Neural crest cell (in vitro differentiated cells): ENCODE results near the gene IFIH1. TPM values are rescaled to one million over a fixed set of nuclear protein-coding genes. Genes with fewer than 3 reads are reported as not detected.
A peak's percentile ranks its signal among the peaks of the same experiment; 100 is the strongest.

ENCODE experiments used
- DNase-seq: peaks from one replicate; pipeline ENCODE4 v3.0.0; 2021; ENCODE audit warnings: low read depth, mixed read lengths, low spot score
- H3K27ac Mint-ChIP-seq: one replicate; pipeline ENCODE4 v1.8.0; 2021; ENCODE audit warnings: mild to moderate bottlenecking, mixed read lengths; ENCODE audit not compliant: unreplicated experiment
- H3K27me3 Mint-ChIP-seq: 2 replicates; pipeline ENCODE4 v1.8.0; 2021; ENCODE audit warnings: low read depth, mild to moderate bottlenecking, mixed read lengths
- H3K36me3 Mint-ChIP-seq: 2 replicates; pipeline ENCODE4 v1.8.0; 2021; ENCODE audit warnings: low read depth, mild to moderate bottlenecking, mixed read lengths
- H3K4me1 Mint-ChIP-seq: 2 replicates; pipeline ENCODE4 v1.8.0; 2021; ENCODE audit warnings: mixed read lengths
- H3K4me3 Mint-ChIP-seq: one replicate; pipeline ENCODE4 v1.8.0; 2021; ENCODE audit warnings: mild to moderate bottlenecking, mixed read lengths
- H3K9me3 Mint-ChIP-seq: 2 replicates; pipeline ENCODE4 v1.8.0; 2021; ENCODE audit warnings: mixed read lengths
- total RNA-seq: library from RNA; stranded (reverse); gene quantifications from 2 replicates; pipeline ENCODE4 v1.2.1, GENCODE V29; 2021
- TF ChIP-seq, protein P1 (sequence below): fragments of 200-600 bp; sonication (generic); conservative IDR thresholded peaks from 2 replicates; pipeline ENCODE4 v1.5.0; 2021; ENCODE audit warnings: antibody characterized with exemption, mild to moderate bottlenecking

Gene IFIH1
- total RNA-seq, 1 donor from 2014 or later: 0.23 TPM

- no peak for DNase-seq
- no peaks in the 10 kb centered on the region for H3K4me1 Mint-ChIP-seq
- H3K27ac Mint-ChIP-seq: no peak overlapping the region
- no peaks in the 10 kb centered on the region for H3K27me3 Mint-ChIP-seq
- peaks cover 3% of the 10 kb centered on the region for H3K9me3 Mint-ChIP-seq
- no peak overlapping the region for H3K4me3 Mint-ChIP-seq
- no peaks in the 10 kb centered on the region for H3K36me3 Mint-ChIP-seq
- TF ChIP-seq, protein P1, sequence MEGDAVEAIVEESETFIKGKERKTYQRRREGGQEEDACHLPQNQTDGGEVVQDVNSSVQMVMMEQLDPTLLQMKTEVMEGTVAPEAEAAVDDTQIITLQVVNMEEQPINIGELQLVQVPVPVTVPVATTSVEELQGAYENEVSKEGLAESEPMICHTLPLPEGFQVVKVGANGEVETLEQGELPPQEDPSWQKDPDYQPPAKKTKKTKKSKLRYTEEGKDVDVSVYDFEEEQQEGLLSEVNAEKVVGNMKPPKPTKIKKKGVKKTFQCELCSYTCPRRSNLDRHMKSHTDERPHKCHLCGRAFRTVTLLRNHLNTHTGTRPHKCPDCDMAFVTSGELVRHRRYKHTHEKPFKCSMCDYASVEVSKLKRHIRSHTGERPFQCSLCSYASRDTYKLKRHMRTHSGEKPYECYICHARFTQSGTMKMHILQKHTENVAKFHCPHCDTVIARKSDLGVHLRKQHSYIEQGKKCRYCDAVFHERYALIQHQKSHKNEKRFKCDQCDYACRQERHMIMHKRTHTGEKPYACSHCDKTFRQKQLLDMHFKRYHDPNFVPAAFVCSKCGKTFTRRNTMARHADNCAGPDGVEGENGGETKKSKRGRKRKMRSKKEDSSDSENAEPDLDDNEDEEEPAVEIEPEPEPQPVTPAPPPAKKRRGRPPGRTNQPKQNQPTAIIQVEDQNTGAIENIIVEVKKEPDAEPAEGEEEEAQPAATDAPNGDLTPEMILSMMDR: no peak
Observed at GRCh38 chr2:162328424-162329157, 10.1 kb upstream of the IFIH1 start.

GRCh38 chr2:162327806-162328205 is 9.3 kb upstream of the IFIH1 start:
- Mint-ChIP-seq H3K27me3 (no peaks in the 10 kb centered on the region), H3K9me3 (peaks cover 3% of the 10 kb centered on the region), H3K4me3 (no peak overlapping the region), H3K36me3 (no peaks in the 10 kb centered on the region), H3K4me1 (no peaks in the 10 kb centered on the region), H3K27ac (no peak overlapping the region)
- DNase-seq: no peak
- TF ChIP-seq, protein P1: no peak

- Mint-ChIP-seq H3K9me3 (peaks cover 3% of the 10 kb centered on the region), H3K4me3 (no peak overlapping the region), H3K36me3 (no peaks in the 10 kb centered on the region), H3K27ac (no peak overlapping the region), H3K27me3 (no peaks in the 10 kb centered on the region), H3K4me1 (no peaks in the 10 kb centered on the region)
- DNase-seq: no peak
- TF ChIP-seq, protein P1: peak; percentile 64
Observed at GRCh38 chr2:162327134-162327769, 8.8 kb upstream of the IFIH1 start.

GRCh38 chr2:162324953-162325352 is 6.5 kb upstream of the IFIH1 start:
- DNase-seq: no peak
- Mint-ChIP-seq H3K36me3 (no peaks in the 10 kb centered on the region), H3K27me3 (peaks cover 7% of the 10 kb centered on the region), H3K4me3 (no peak overlapping the region), H3K9me3 (peaks cover 3% of the 10 kb centered on the region), H3K4me1 (no peaks in the 10 kb centered on the region), H3K27ac (no peak overlapping the region)
- TF ChIP-seq, protein P1: no peak

DNA sequence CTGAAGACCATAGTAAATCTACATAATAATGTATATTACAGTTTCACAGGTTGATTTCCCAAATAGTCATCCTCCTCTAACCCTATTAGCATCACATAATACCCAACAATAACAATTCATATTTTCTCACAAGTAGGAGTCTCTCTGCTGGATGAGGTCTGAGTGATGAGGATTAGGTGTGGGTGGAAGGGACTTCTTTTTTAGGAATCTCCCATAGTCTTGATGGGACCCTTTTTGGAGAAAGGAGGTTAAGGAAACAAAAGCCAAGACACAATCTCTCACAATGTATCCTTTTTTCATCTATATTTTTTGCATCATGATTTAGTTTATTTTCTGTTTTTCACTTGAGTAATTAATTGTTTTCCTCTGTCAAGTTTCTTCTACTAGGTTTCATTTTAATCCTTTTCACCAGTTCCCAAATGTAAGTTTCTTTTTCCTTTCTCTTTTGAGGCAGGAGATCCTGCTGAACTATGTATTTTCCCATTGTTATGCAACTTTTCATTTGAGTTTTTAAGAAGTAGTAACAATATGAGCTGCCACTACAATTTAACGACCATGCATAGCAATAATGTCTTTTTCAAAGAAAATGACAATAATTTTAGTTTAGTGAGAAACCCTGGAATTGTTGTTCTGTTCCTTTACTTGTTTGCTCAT is 2.5 kb upstream of the IFIH1 start:
- H3K27ac Mint-ChIP-seq: no peak overlapping the region
- peaks cover 6% of the 10 kb centered on the region for H3K4me1 Mint-ChIP-seq
- DNase-seq: no peak
- H3K36me3 Mint-ChIP-seq: no peaks in the 10 kb centered on the region
- TF ChIP-seq, protein P1: no peak
- peaks cover 38% of the 10 kb centered on the region for H3K27me3 Mint-ChIP-seq
- no peak overlapping the region for H3K4me3 Mint-ChIP-seq
- no peaks in the 10 kb centered on the region for H3K9me3 Mint-ChIP-seq
